SJCRH30 (cell line): ENCODE results near the gene DHX29. TPM values are rescaled to one million over a fixed set of nuclear protein-coding genes. Genes with fewer than 3 reads are reported as not detected.

Experiments
- DNase-seq, 2 experiments: peaks; one replicate each; pipeline ENCODE4 v3.0.0-alpha.2; 2015 to 2020
- H3K27ac ChIP-seq: fragments of 250-450 bp; sonication (Bioruptor Pico); 2 replicates; pipeline ENCODE4 v1.5.1; 2020; ENCODE audit warnings: mild to moderate bottlenecking, moderate library complexity
- H3K27me3 ChIP-seq: fragments of 250-450 bp; sonication (Bioruptor Pico); 2 replicates; pipeline ENCODE4 v1.5.1; 2020; ENCODE audit warnings: mild to moderate bottlenecking, moderate library complexity
- H3K36me3 ChIP-seq: fragments of 250-450 bp; sonication (Bioruptor Pico); 2 replicates; pipeline ENCODE4 v1.5.1; 2020; ENCODE audit warnings: mild to moderate bottlenecking, moderate library complexity
- H3K4me1 ChIP-seq: fragments of 250-450 bp; sonication (Bioruptor Pico); 2 replicates; pipeline ENCODE4 v1.5.1; 2020; ENCODE audit warnings: mild to moderate bottlenecking, moderate library complexity
- H3K4me3 ChIP-seq: fragments of 250-450 bp; sonication (Bioruptor Pico); 2 replicates; pipeline ENCODE4 v1.5.1; 2020; ENCODE audit warnings: mild to moderate bottlenecking, moderate library complexity
- H3K9me3 ChIP-seq: fragments of 250-450 bp; sonication (Bioruptor Pico); replicated peaks from 2 replicates; pipeline ENCODE4 v1.5.1; 2020; ENCODE audit warnings: mild to moderate bottlenecking, moderate library complexity
- total RNA-seq: library from RNA; depleted of rRNA; stranded (reverse); fragments of >200 nt; shearing (Covaris generic); gene quantifications from 2 replicates; pipeline ENCODE4 v1.2.3, GENCODE V29; 2014; rRNA removed

Gene DHX29
- total RNA-seq: 38.1 and 41.3 TPM in 2 replicates

DNA sequence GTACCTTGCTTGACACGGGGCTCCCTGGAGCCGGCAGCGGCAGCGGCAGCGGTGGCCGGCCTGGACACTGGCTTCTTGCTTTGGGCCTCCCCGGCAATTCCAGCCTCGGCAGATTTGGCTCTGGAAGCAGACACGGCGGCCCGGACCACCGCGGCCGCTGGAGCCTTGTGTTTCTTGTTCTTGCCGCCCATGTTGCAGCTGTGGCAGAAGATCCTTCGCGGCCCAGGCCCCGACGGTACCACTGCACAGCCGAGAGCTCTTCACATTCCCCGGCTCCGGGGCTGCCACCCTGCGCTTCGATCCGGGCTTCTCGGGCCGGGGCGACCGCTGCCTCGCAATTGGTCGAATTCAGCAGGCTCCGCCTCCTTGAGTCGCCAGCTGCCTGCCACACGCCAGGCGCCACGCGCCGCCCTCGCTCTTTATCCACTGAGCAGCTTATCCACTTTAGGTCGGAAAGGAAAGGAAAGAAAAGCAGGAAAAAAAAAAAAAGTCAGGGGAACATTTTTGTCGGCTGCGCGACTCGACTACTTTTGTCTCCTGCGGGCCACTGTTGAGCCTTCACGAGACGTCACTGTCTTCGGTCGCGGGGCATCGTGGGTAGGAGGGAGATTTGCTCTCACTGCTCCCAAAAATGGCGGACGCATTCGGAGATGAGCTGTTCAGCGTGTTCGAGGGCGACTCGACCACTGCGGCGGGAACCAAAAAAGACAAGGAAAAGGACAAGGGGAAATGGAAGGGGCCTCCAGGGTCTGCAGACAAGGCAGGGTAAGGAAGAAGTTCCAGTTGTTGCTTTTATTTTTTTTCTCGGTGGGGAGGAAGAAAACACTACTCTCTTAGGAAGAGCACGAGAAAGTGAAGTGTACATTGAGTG, at the start of gene DHX29, which contains the start of gene MTREX:
DHX29 (minus strand) TSS at position 312 of the 871 bp plus-strand sequence; CDS start at position 191, 121 bp downstream.
MTREX (plus strand) TSS at position 607 of the 871 bp plus-strand sequence; CDS start at position 632, 25 bp downstream.
- H3K27me3 ChIP-seq: no peaks in the 10 kb centered on the region
- DNase-seq: peak; percentile 92 to 93
- peak within 1 kb of the TSS; percentile 93 for H3K27ac ChIP-seq
- peaks cover 15% of the 10 kb centered on the region for H3K4me1 ChIP-seq
- peak within 1 kb of the TSS; percentile 90 for H3K4me3 ChIP-seq
- no peaks in the 10 kb centered on the region for H3K9me3 ChIP-seq
- H3K36me3 ChIP-seq: 0 out of 2 replicates have a peak, but pooled peaks cover 10% of the 10 kb centered on the region

GRCh38 chr5:55356896-55357295, 49.4 kb upstream of the DHX29 start:
- Histone ChIP-seq H3K4me3 (no peak overlapping the region), H3K4me1 (no peaks in the 10 kb centered on the region), H3K36me3 (peaks cover 61% of the 10 kb centered on the region)

GRCh38 chr5:55350754-55351153, 43.3 kb upstream of the DHX29 start:
- H3K36me3 ChIP-seq: peaks cover 79% of the 10 kb centered on the region
- no peak overlapping the region for H3K27ac ChIP-seq
- no peak overlapping the region for H3K4me3 ChIP-seq
- H3K9me3 ChIP-seq: no peaks in the 10 kb centered on the region; the same call in 1 of the 2 replicates
- no peak for DNase-seq
- no peaks in the 10 kb centered on the region for H3K27me3 ChIP-seq
- no peaks in the 10 kb centered on the region for H3K4me1 ChIP-seq

More at GRCh38 chr5:55356896-55357295, 49.4 kb upstream of the DHX29 start:
- no peaks in the 10 kb centered on the region for H3K9me3 ChIP-seq
- H3K27me3 ChIP-seq: no peaks in the 10 kb centered on the region
- DNase-seq: no peak
- H3K27ac ChIP-seq: no peak overlapping the region

GRCh38 chr5:55347786-55348185, 40.3 kb upstream of the DHX29 start:
- no peak for DNase-seq
- no peak overlapping the region for H3K4me3 ChIP-seq
- H3K27me3 ChIP-seq: no peaks in the 10 kb centered on the region
- H3K9me3 ChIP-seq: no peaks in the 10 kb centered on the region; the same call in 1 of the 2 replicates
- H3K4me1 ChIP-seq: no peaks in the 10 kb centered on the region
- peaks cover 81% of the 10 kb centered on the region for H3K36me3 ChIP-seq
- H3K27ac ChIP-seq: no peak overlapping the region

DNA sequence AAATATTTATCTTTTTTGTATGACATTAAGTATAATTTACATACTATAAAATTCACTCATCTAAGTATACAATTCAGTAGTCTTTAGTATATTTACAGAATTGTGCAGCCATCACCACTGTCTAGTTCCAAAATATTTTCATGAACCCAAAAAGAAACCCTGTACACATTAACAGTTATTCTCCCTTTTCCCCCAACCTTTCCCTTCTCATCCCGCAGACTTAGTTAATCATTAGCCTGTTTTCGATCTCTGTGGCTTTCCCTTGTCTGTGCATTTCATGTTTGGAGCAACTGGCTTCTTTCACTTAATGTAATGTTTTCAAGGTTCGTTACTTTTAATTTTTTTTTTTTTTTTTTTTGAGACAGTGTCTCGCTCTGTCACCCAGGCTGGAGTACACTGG, 37.8 kb upstream of the DHX29 start:
- no peak overlapping the region for H3K27ac ChIP-seq
- no peaks in the 10 kb centered on the region for H3K27me3 ChIP-seq
- no peaks in the 10 kb centered on the region; the same call in 1 of the 2 replicates for H3K9me3 ChIP-seq
- peaks cover 72% of the 10 kb centered on the region for H3K36me3 ChIP-seq
- H3K4me1 ChIP-seq: no peaks in the 10 kb centered on the region
- no peak overlapping the region for H3K4me3 ChIP-seq
- DNase-seq: no peak

GRCh38 chr5:55344392-55344992, 37.0 kb upstream of the DHX29 start:
- no peak overlapping the region for H3K27ac ChIP-seq
- peak; percentile 40 to 70 for DNase-seq
- H3K4me1 ChIP-seq: no peaks in the 10 kb centered on the region

DNA sequence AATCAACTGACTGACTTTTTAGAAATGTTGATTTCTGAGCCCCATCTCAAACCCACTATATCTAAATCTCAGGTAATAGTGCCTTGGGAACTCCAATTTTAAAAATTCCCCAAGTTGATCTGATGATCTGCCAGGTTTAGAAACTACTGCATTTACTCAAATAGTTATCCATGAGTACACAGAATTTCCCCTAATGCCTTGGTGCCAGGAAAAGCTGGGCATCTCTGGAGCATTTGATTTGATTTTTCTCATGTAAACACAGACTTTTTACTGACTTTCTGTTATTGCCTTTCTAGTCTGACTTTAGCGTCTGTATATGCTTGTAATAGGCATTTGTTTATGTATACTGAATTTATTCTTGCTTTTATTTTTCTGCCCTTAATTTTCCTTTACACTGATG, 36.1 kb upstream of the DHX29 start:
- H3K36me3 ChIP-seq: peaks cover 73% of the 10 kb centered on the region

More at GRCh38 chr5:55344392-55344992, 37.0 kb upstream of the DHX29 start:
- H3K4me3 ChIP-seq: no peak overlapping the region
- H3K27me3 ChIP-seq: no peaks in the 10 kb centered on the region
- peaks cover 72% of the 10 kb centered on the region for H3K36me3 ChIP-seq
- no peaks in the 10 kb centered on the region; the same call in 1 of the 2 replicates for H3K9me3 ChIP-seq

GRCh38 chr5:55343107-55343506, 35.6 kb upstream of the DHX29 start:
- Histone ChIP-seq H3K4me3 (no peak overlapping the region), H3K27me3 (no peaks in the 10 kb centered on the region), H3K36me3 (peaks cover 68% of the 10 kb centered on the region), H3K27ac (no peak overlapping the region), H3K4me1 (no peaks in the 10 kb centered on the region), H3K9me3 (no peaks in the 10 kb centered on the region; the same call in 1 of the 2 replicates)
- no peak for DNase-seq

More for the DNA sequence above, 36.1 kb upstream of the DHX29 start:
- H3K27ac ChIP-seq: no peak overlapping the region
- no peak overlapping the region for H3K4me3 ChIP-seq
- no peak for DNase-seq
- no peaks in the 10 kb centered on the region for H3K4me1 ChIP-seq
- no peaks in the 10 kb centered on the region; the same call in 1 of the 2 replicates for H3K9me3 ChIP-seq
- H3K27me3 ChIP-seq: no peaks in the 10 kb centered on the region

GRCh38 chr5:55338810-55339243, 31.3 kb upstream of the DHX29 start:
- Histone ChIP-seq H3K27ac (no peak overlapping the region), H3K9me3 (no peaks in the 10 kb centered on the region; the same call in 1 of the 2 replicates), H3K27me3 (no peaks in the 10 kb centered on the region), H3K36me3 (peaks cover 44% of the 10 kb centered on the region), H3K4me3 (no peak overlapping the region), H3K4me1 (no peaks in the 10 kb centered on the region)
- DNase-seq: no peak

DNA sequence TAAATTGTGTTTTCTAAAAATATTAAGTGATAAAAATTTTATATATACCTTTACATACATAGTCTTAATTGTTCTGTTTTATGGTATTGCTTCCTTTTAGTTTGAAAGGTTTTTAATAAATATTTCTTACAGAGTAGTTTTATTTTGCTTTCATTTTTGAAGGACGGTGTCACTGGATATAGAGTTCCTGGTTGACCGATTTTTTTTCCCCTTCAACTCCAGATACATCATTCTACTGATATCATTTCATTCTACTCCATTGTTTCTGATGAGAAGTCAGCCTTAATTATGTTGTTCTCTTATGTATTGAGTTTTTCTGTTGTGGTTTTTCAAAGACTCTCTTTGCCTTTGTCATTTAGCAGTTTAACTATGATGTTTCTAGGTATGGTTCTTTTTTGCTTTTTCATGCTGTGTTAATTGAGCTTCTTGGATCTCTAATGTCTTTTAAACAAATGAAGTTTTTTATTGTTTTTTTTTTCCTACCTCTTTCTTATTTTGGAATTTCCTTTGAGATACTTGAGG, 30.7 kb upstream of the DHX29 start:
- H3K27ac ChIP-seq: no peak overlapping the region
- DNase-seq: no peak

GRCh38 chr5:55333811-55334210, 26.3 kb upstream of the DHX29 start:
- H3K27ac ChIP-seq: no peak overlapping the region
- no peaks in the 10 kb centered on the region for H3K27me3 ChIP-seq
- H3K4me3 ChIP-seq: no peak overlapping the region
- H3K9me3 ChIP-seq: no peaks in the 10 kb centered on the region; the same call in 1 of the 2 replicates
- no peak for DNase-seq
- no peaks in the 10 kb centered on the region for H3K4me1 ChIP-seq
- H3K36me3 ChIP-seq: peaks cover 43% of the 10 kb centered on the region

More for the DNA sequence above, 30.7 kb upstream of the DHX29 start:
- Histone ChIP-seq H3K4me3 (no peak overlapping the region), H3K4me1 (no peaks in the 10 kb centered on the region), H3K9me3 (no peaks in the 10 kb centered on the region; the same call in 1 of the 2 replicates), H3K27me3 (no peaks in the 10 kb centered on the region), H3K36me3 (peaks cover 44% of the 10 kb centered on the region)

- Histone ChIP-seq H3K27me3 (no peaks in the 10 kb centered on the region), H3K27ac (no peak overlapping the region), H3K9me3 (no peaks in the 10 kb centered on the region; the same call in 1 of the 2 replicates), H3K4me3 (no peak overlapping the region), H3K36me3 (peaks cover 47% of the 10 kb centered on the region), H3K4me1 (no peaks in the 10 kb centered on the region)
- no peak for DNase-seq
Observed at GRCh38 chr5:55333017-55333416, 25.5 kb upstream of the DHX29 start.

- Histone ChIP-seq H3K9me3 (no peaks in the 10 kb centered on the region; the same call in 1 of the 2 replicates), H3K27me3 (no peaks in the 10 kb centered on the region), H3K4me1 (no peaks in the 10 kb centered on the region), H3K4me3 (no peak overlapping the region), H3K27ac (no peak overlapping the region), H3K36me3 (peaks cover 46% of the 10 kb centered on the region)
- no peak for DNase-seq
Observed at GRCh38 chr5:55331321-55331720, 23.8 kb upstream of the DHX29 start.

DNA sequence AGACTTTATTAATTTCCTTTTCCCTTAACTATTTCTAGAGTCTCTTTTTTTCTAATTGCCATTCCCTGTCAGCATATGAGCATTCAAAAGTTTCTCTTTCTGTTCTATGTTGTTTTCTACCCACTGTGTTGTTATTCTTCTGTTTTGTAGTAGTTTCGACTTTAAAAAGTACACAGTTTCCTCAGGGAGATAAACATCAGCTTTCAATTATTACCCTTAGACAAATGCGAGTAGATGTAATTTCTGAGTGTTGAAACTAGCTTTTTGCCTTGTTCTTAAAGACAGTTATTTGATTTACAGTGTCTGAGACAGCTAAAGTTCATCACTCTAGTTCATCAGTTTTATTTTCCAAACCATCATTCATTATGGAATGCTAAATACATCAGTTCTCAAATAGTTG, 19.8 kb upstream of the DHX29 start:
- no peaks in the 10 kb centered on the region for H3K4me1 ChIP-seq
- H3K27me3 ChIP-seq: no peaks in the 10 kb centered on the region
- no peak overlapping the region for H3K27ac ChIP-seq

More for the DNA sequence above, 19.8 kb upstream of the DHX29 start:
- Histone ChIP-seq H3K9me3 (no peaks in the 10 kb centered on the region), H3K4me3 (no peak overlapping the region), H3K36me3 (peaks cover 32% of the 10 kb centered on the region)
- no peak for DNase-seq
